GM19467 (cell line): Measurements from ENCODE around the gene HES2.
"Not testable (repeated sequence)": the region's sequence is repeated elsewhere in the genome, so short reads cannot be mapped to it uniquely, and the experiment has no call there.

Source experiments
- ATAC-seq: cut with Tn5 transposase; IDR thresholded peaks from one replicate; pipeline ENCODE4 v1.9.1; 2021; ENCODE audit warnings: mild to moderate bottlenecking, moderate library complexity; ENCODE audit not compliant: unreplicated experiment

HES2 gene

GRCh38 chr1:6454856-6455751 is 35.4 kb upstream of the HES2 start:
- ATAC-seq: no peak

DNA sequence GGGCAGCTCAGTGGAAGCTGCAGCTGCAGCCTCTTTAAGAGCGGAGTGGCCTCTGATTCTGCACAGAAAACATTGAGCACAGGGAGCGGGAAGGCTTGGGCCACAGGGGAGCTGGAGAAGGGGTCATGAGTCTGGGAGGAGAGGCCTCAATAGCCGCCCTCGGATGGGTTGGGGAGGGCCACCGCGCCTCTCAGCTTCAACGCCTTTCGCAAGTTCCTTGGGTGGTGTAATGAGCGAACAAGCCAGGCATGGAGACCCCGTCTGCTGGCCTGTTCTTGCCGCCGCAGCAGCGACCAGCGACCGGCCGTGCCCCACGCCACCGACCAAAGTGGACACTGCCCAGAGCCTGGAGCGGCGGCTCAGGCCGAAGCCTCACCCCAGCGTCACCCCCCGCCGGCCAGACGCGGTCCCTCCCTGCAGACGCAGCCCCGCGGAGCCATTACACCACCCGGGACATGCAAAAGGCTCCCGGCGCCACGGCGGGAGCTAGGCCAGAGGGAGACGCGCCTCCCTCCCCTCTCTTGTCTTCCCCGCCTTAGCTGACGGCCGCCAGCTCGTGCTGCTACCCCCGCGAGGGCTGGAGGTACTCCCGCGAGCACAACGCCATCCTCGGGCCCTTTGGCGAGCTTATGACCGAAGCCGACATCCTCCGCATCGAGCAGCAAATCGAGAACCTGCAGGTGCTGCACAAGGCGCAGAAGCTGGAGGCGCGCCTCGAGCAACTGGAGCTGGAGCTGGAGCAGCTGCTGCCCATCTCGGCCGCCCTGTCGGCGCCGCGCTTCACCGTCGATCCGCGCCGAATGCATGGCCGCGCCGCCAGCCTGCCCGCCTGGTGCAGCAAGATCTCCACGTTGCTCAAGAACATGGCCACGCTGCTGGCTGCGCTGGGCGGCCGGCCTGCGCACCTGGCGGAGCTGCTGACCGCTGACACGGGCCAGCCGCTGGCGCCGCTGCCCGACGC is 34.5 kb upstream of the HES2 start:
- not testable (repeated sequence) for ATAC-seq

DNA sequence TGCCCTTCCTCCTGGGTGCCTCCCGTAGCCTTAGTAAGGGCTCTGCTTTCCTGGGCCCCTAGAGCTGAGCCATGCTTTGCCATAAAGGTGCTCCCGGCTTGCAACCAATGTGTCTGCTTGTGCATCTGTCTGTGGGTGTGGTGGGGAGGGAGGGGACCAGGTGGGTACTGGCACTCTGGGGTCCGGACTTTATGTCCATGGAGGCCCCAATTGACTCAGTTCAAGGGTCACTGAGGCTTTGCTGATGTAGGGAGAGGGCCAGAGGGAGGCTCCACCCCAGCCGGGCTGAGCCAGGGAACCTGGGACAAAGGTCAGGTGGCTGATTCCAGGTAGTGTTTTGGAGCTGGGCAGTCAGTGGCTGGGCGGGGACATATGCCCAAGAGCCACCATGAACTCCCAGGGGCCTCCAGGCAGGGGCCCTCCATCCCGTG is 31.2 kb upstream of the HES2 start:
- ATAC-seq: no peak

DNA sequence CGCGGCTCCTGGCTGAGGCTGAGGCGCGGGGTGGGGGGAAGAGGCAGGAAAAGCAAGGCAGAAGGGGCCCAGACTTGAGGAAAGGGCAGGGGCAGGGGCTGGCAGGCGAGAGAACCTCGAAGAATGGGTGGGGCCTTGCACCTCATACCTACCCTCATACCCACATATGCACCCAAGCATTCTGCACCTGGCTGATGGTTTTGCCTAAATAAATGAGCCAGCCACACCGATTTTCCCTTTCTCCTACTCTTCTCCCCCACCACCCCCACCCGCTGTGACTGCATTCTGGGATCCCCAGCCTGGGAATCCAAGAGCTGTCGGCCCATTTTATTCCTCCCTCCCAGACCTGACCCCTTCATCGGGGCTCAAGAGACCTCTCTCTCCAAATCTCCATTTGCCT is 30.8 kb upstream of the HES2 start:
- ATAC-seq: not testable (repeated sequence)

DNA sequence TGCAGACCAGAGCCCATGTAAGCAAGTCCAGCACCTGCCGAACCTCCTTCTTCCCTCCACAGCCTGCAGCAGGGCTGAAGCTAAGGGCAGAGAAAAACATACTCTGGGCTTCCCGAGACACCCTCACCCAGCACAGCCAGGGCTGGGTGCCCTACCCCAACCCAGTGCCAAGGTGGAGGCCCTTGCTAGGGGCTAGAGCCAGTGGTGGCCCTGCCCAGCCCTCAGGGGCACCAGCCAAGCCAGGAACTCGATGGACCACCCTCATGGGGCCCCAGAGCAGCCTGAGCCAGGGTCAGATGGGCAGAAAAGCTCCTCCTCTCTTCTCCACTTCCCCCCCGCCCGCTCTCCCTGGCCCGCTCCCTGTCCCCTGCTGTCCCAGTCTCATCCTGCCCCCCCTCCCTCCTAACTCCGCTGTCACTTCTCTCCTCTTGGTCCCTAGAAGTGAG is 30.3 kb upstream of the HES2 start:
- ATAC-seq: no peak

DNA sequence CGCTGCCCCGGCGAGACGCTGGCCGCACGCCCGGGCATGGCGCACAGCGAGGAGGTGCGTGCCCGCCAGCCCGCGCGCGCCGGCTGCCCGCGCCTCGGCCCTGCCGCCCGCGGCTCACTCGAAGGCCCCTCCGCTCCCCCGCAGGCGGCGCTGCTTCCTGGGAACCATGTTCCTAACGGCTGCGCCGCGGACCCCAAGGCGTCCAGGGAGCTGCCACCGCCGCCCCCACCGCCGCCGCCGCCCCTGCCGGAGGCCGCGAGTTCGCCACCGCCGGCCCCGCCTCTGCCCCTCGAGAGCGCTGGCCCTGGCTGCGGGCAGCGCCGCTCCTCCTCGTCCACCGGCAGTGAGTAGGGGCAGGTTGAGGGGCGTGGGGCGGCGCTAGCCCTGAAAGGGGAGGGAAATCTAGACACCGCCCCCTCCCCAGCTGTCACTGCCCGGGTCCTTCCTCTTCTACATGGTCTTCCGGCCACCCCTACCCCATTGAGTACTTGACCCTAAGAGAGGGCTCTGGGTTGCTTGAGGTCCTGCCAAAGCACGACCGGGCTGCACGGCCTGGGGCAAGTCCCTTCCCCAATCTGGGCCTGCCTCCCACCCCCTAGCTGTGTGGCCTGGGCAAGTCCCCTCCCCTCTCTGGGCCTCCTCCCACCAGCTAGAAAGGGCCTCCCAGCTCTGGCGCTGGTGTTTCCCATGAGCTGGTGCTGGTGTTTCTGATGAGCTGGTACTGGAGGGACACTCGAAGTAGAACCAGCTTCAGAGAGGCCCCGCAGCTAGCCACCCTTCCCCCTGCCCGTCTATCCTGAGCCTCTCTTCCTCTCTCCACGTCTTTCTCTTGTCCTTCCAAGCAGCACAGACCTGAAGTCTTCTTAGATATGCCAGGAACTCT is 29.3 kb upstream of the HES2 start:
- no peak for ATAC-seq

DNA sequence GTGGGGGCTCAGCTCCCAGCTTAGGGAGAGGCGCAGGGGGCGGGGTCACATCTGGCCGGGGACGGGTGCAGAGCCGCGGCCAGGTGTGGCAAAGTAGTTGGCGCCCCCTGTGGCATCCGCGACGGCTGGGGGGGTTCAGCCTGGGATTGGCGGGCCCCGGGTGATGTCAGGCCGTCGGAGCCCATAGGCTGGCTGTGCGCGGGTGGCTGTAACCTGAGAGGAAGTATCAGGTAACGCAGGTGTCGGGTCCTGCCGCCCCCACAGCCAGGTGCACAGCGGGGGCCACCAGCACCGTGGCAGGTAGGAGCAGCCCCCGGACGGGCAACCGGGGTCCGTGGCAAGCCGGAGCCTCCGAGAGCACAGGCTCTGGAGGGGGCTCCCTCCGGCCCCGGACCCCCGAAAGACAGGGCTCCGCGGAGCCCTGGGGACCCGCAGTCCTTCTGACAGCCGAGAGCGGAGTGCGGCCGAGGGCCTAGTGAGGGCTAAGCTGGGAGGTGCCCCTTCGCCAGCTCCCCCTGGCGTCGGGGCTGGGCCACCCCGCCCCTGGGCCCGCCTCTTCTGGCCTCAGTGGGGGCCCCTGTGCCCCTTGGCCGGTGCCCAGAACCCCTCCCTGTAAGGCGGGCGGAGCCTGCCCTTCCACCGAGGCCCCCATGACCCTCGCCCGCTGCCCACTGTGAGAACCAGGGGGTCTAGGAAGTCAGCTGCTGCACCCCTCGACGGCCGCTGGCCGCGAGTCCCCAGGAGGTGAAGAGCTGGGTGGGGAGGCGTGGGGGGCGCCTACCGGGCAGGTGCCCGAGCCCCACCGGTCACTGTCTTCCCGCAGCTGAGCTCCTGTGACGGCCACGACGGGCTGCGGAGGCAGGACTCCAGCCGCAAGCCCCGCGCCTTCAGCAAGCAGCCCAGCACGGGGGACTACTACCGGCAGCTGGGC is 28.4 kb upstream of the HES2 start:
- no peak for ATAC-seq

DNA sequence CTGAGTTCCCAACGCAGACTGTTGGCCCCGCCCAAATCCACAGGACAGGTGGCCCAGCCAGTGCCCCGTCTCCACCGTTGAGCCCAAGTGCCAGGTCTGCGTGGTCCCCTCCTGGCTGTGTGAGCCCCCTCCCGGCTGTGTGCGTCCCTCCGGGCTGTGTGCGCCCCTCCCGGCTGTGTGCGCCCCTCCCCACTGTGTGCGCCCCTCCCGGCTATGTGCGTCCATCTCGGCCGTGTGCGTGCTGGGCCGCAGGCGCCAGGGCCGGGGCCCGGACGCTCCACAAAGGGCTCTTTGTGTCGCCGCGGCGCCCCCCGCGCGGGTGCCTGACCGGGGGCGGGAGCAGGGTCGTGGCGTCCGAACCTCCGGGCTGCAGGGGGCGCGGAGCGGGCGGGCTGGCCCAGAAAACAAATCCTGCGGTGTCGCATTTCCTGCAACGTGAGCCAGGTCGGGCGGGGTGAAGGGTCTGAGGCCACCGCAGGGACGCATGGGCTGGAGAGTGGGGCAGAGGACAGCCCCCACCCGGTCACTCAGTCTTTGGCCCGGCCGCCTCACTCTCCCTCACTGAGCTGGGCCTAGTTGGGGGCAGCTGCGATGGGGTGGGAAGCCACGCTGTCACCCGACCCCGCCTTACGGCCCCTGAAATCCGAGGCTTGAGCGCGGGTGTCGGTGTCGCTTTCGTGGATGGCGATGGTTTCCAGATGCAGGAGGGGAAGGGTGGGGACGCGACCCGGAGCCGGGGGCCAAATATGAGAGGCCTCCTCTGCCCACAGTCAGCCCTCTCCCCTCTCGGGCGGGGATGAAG is 27.5 kb upstream of the HES2 start:
- no peak for ATAC-seq

GRCh38 chr1:6446665-6447015 is 26.9 kb upstream of the HES2 start:
- no peak for ATAC-seq

DNA sequence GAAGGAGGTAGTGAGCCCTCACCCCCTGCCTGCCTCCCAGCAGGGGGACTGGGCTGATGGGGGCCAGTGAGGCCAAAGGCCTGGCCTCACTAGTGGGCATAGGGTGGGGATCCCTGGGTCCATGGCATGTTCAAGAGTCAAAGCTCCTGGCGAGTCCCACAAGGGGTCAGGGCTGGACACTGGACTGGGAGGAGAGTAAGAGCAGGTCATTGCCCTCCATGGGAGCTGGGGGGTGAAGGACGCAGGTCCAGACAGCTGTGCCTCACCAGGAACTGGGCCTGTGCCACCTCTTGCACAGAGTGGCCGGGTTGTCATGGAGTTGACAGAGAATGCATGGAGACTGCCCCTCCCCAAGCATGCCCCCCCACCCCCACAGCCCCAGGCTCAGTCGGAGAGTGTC is 26.2 kb upstream of the HES2 start:
- ATAC-seq: not testable (repeated sequence)

GRCh38 chr1:6445062-6445763 is 25.5 kb upstream of the HES2 start:
- no peak for ATAC-seq

DNA sequence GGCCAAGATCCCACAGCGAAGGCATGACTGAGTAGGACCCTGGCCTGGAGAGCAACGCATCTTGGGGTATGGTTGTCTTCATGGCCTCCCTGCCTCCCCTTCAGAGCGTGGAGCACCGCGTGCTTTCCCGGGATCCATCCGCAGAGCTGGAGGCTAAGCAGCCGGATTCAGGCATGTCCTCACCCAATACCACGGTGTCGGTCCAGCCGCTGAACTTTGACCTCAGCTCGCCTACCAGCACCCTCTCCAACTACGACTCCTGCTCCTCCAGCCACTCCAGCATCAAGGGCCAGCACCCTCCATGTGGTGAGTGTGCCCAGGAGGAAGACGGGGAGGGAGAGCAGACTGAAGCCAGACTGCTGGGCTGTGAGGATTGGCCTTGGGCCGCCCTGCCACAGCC is 24.7 kb upstream of the HES2 start:
- no peak for ATAC-seq

DNA sequence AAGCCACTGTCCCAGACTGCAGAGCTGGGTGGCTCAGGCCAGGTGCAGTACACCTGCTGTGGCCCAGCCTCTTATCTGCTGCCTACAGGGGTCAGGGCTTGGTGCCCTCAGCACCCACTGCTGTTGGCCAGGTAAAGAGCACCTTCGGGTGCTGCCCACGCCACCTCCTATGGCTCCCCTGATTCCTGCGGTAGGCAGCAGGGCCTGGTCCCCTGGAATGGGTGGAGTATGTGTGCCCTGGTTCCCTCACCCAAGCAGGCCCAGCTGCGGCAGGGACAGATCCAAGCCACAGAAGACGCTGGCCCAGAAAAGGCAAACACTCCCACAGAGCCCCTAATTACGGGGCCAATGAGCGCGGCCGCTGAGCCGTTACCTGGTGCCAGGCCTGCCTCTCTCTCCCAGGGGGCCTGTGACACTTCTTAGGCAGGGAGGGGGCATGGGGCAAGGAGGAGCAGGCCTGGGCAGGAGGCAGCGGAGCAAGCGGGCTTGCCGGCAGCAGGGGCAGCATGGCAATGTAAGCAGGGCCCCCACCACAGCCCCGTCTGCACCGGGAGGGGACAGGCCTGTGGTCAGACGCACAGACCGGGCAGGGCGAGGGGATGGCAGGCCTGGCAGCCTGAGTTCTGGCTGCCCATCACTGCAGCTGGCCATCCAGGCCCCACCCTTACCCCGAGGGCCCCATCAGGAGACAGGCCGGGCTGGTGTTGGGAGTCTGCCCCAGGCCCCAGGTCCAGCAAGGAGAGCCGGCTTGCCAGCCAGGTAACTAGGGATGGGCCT is 23.8 kb upstream of the HES2 start:
- ATAC-seq: no peak

- no peak for ATAC-seq
Measured at GRCh38 chr1:6441586-6441985, 21.9 kb upstream of the HES2 start.

- no peak for ATAC-seq
Measured at GRCh38 chr1:6440198-6441126, 20.7 kb upstream of the HES2 start.

- ATAC-seq: no peak
Measured at GRCh38 chr1:6438047-6438525, 18.4 kb upstream of the HES2 start.
